A549 treated with dexamethasone at 1 μM for 4 hours (cell line): ENCODE measurements around the gene CCDC54. TPM values are rescaled to one million over a fixed set of nuclear protein-coding genes. Genes with fewer than 3 reads are reported as not detected.

Experiments used
- total RNA-seq: library from RNA; stranded (reverse); fragments of 200-300 nt; extraction: Qiagen RNA extraction; gene quantifications from 5 replicates; pipeline ENCODE4 v1.2.3, GENCODE V29; 2022

Gene CCDC54
- not detected in 5 replicates for total RNA-seq

GRCh38 chr3:107377151-107377550, at the start of gene CCDC54:
TSS of gene CCDC54 (plus strand) at chr3:107377439. CDS start at chr3:107377588, 149 bp downstream.

Other genes with a start within 250 kb of the CCDC54 start
- 13.3 to 24.7 TPM (median 21.7 TPM) in 5 replicates for gene BBX, start 145.5 kb downstream of the CCDC54 start, total RNA-seq